GM12874 (cell line): ENCODE data around the gene TGFB1.

Source experiments
- TF ChIP-seq, protein P1 (sequence below): IDR thresholded peaks from 2 replicates; pipeline ENCODE4 v1.5.1; 2011; ENCODE audit warnings: low read depth, mild to moderate bottlenecking, control low read depth, low read length, moderate library complexity; ENCODE audit not compliant: insufficient read depth

Gene TGFB1

DNA sequence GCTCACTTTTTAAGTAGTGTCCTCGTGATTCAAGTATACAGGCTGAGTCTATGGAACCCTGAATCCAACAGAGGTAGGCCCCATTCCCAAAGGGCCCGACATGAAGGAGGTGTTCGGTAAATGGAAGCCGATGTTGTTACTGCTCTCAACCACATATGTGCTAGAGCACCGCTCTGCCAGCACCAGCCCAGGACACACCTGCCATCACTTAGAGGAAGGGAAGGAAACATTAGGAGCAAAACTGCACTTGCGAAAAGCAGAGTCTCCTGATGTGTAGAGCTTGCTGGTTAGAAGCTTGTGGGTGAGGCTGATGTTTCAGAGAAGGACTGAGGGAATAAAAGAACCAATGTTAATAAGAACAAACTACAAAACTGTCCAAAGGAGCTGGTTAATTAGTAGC is 53.2 kb downstream of the TGFB1 start:
- TF ChIP-seq, protein P1, sequence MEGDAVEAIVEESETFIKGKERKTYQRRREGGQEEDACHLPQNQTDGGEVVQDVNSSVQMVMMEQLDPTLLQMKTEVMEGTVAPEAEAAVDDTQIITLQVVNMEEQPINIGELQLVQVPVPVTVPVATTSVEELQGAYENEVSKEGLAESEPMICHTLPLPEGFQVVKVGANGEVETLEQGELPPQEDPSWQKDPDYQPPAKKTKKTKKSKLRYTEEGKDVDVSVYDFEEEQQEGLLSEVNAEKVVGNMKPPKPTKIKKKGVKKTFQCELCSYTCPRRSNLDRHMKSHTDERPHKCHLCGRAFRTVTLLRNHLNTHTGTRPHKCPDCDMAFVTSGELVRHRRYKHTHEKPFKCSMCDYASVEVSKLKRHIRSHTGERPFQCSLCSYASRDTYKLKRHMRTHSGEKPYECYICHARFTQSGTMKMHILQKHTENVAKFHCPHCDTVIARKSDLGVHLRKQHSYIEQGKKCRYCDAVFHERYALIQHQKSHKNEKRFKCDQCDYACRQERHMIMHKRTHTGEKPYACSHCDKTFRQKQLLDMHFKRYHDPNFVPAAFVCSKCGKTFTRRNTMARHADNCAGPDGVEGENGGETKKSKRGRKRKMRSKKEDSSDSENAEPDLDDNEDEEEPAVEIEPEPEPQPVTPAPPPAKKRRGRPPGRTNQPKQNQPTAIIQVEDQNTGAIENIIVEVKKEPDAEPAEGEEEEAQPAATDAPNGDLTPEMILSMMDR = no peak

DNA sequence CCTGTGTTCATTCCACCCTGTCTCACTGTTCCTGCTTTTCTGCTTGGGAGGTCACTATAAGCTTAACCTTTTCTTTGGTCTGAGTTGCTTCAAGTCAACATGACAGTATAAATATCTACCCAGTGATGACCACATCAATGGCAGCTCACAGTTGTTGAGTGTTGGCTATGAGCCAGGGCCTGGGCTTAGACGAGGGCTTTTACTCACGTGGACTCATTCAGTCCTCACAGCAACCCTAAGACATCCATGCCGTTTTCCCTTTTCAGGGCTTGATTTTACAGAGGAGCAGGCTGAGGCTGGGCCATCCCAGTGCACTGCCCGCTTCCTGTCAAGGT is 54.0 kb downstream of the TGFB1 start:
- TF ChIP-seq, protein P1 = no peak

DNA sequence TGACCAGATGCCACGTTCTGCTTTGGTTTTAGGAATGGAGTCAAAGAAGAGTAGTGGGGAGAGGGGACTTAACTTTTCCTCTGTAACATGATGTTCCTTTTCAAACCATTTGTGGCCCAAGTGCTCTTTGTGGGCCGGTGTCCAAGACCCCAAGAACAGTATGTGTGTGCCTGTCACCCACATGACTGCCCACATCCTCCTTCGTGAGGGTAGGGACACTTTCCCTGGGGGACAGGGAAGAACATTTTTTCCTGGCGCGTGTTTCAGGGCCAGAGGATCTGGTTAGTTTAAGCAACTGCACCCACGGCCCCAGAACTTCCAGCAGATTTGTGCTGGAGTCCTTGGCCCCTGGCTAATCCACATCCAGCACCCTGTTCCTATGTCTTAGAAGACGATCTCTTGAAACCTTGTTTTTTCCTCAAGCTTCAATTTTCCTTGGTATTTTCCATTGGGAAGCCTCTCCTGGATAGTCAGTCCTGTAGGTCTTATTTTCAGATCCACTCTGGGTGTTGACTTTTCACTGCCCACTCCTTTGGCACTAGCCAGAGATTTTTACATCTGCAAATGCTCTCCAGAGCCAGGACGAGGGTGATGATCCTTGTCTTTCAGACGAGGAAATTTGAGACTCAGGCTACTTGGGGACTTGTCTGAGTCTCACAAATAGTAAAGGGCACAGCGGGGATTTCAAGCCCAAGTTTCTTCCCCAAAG is 54.5 kb downstream of the TGFB1 start:
- TF ChIP-seq, protein P1 = no peak

DNA sequence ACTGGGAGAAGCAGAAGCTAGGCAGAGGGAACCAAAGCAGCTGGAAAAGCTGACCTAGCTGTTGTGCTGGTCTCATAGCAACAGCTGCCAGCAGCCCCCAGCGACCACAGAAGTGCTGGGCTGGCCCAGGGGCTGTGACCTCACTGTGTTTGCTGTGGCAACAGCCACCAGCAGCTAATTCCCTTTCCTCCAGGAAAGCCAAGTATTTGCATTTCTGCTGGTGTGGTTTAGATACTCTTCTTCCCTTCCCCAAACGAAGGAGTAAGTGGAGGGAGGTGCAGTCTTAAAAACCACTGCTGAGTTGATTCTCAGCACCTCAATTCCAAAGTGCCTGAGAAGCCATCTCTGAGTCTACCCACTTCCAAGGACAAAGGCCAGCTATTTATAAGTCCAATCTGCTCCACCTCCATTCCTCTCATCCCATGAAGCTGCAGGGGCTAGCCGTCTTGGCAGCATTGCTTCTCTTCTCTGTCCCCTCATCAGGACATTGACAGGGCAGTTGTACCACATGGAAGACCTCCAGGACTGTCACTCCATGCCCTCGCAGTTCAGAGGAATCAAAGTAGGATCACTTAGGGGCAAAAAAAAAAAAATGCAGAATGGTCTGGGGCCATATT is 55.3 kb downstream of the TGFB1 start:
- TF ChIP-seq, protein P1 = no peak

DNA sequence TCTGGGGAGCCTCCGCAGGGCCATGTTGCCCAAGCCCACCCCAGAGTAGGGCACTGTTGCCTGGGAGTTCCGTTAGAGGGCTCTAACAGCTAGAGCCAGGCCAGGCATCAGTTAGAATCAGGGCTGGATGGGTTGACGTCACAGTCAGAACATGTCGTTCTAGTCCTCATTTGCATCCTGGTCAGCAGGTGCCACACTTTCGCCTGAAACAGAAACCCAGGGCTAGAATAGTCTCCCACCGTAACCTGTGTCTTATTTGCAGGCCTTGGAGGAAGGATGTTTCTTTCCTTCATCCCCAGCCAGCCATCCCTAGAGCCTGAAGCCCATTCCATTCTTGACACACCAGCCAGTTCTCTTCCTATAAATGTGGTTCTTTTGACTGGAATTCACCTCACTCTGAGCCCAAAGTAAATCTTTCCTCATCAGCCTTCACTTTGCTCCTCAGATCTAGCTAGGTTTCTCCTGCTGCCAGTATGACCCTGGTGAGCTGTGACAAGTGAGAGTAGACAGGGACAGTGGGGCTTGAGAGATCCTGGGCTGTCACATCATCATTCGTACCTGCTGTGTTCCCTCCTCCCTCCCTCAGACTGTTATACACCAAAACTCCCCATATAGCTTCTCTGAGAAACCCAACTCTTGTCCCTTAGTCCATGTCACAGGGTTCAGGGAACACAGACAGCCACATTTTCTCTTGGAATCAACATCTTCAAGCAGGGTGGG is 55.9 kb downstream of the TGFB1 start:
- TF ChIP-seq, protein P1 = peak; percentile 9; the same call in 1 of the 2 replicates

DNA sequence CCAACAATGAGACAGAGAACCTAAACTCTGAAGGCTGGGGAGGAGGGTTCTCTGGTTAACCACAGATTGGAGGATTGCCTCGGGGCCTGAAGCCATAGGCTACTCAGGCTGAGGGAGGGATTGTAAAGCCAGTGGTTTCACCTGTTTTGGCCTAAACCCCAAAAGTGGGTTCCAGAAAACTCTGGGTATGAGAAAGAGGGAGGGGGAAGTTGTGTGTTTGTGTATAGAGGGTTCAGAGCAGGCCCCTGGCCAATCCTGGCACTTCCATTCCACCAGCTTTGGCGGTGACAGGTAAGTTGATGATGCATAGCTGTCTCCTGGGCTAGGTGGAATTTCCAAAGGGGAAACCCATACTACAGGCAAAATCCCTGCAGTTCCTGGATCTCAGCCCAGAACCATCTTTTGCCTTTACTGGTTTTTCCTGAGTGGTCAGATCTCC is 57.3 kb downstream of the TGFB1 start:
- TF ChIP-seq, protein P1 = no peak

DNA sequence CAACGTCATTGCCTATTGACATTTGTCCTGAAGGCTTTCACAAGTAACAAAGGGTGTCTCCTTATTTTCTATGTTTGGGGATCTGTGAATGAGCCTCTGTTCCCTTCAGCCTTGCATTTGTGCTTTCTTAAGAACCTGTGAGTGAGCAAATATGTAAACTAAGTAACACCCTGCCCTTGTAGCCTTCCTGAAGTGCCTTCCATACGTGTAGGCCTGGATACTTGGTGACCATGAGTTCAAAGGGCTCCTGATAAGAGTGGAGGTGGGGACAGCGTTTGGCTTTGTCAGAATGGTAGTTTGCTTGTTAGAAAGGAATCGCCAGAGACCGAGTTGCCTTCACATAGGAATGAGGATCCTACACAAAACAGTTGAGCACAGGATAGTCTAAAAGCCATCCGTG is 58.2 kb downstream of the TGFB1 start:
- TF ChIP-seq, protein P1 = no peak
